CD4-positive, alpha-beta T cell treated with Interleukin-10 for 1 hour (primary cell): ENCODE measurements around the gene FOXC2.
A peak's percentile ranks its signal among the peaks of the same experiment; 100 is the strongest.

ENCODE experiments used
- DNase-seq: peaks from one replicate; pipeline ENCODE4 v3.0.0-alpha.2; 2020

FOXC2 gene

DNA sequence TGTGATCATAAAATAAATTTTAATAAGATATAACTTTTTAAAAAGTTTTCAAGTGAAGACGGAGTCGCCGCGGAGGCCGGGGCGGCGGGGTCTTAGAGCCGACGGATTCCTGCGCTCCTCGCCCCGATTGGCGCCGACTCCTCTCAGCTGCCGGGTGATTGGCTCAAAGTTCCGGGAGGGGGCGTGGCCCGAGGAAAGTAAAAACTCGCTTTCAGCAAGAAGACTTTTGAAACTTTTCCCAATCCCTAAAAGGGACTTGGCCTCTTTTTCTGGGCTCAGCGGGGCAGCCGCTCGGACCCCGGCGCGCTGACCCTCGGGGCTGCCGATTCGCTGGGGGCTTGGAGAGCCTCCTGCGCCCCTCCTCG is at the start of gene FOXC2:
FOXC2 (plus strand) TSS at position 229 of the 365 bp plus-strand sequence. CDS start 507 bp downstream, outside the sequence.
- peak; percentile 40 for DNase-seq

- no peak for DNase-seq
These were observed 49.6 kb upstream of the FOXC2 start for GRCh38 chr16:86517033-86517432.

DNA sequence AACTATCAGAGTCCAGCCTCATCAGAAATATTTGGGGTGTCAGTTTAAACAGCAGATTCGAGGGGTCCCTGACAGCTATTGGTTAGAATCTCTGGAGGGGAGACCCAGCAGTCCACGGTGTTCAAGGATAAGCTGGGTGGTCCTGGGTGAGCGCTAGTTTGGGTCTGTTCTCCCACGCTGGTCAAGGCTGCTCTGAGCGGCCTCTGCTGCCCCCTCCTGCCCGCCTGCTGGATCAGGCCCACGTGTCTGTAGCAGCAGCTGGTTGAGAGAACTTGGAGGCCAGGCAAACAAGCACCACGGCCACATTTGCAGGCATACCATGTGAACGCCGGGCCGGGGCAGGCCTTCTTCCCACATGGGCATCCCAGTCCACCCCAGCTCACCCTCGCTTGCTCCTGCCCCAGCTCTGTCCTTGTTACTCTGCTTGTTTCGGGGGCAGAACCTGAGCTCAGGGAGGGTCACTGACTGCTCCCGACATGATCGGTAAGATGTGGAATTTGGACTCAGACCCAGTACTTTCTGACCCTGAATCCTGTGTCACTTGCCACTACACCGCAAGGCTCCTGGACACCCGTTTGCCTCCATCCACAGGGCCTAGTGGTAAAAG is 48.9 kb upstream of the FOXC2 start:
- DNase-seq = no peak

- DNase-seq = no peak
These were observed 47.5 kb upstream of the FOXC2 start for GRCh38 chr16:86519007-86519648.

GRCh38 chr16:86519649-86520316 is 46.8 kb upstream of the FOXC2 start:
- DNase-seq = peak; percentile 53

GRCh38 chr16:86520317-86521210 is 46.1 kb upstream of the FOXC2 start:
- DNase-seq = no peak

DNA sequence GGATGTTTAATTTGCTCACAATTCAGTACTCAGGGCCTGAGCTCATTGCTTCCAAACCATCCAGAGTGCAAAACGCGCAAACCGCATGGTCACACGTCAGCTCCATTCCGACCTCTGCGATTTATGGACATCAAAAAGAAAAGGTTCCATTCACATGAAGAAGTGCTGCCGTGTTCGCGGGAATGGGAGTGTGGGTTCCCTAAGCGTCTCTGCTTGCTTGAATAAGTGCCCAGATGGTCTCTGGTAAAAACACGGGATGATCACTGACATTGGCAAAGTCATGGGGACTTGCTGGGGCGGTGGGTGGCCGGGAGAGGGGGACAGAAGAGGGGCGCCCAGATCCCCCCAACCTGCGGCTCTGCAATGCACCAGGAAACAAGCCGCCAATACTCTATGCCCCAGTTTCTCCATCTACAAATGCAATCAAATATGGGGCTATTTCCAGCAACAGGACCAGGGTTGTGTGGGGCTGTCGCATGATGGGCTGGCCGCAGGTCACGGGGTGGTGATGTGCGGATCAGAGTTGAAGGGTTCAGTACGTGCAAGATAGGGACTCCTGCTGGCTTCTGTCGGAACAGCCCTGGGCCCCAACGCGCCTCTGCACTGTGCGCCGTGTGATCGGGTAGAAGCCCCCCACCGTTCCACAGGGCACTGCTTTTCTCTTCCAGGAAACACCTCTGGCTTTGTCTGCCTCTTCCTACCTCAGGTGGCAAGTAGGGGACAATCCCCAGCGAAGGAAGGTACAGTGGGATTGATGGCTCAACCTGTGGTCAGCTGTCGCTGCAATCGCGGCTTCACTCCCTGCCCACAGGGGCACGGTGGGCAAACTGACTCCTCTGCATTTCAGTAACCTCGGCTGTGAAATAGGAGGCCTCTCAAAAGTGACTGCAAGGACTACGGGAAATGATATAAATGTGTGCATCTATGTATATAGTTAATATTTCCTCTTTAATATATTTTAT is 45.1 kb upstream of the FOXC2 start:
- no peak for DNase-seq

- DNase-seq = no peak
These were observed 44.0 kb upstream of the FOXC2 start for GRCh38 chr16:86522634-86523033.

DNA sequence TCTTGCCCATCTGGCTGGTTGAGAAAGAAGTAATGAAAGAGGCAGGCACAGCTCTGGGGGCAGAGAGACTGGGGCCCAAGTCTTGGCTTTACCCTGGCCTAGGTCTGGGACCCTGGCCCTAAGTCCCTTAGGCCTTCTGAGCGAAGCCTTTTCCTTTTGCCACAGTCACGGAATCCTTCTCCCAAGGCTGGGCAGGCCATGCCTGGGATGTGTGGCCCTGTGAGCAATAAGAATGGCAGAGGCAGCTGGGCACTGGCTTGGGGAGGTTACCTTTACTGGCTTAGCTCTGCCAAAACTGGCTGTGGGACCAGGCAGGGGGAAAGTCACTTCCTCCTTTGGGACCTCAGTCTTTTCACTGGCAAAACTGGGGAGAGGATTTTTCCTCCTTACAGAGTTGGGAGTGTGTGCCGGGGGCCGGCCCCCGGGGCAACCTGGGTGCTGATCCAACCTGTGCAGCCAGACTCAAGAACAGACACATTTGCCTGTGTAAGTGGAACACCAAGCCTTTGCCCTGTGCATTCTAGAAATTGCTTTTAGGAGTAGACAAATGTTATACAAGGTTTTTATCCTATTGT is 43.4 kb upstream of the FOXC2 start:
- no peak for DNase-seq

GRCh38 chr16:86524029-86524428 is 42.6 kb upstream of the FOXC2 start:
- no peak for DNase-seq

- no peak for DNase-seq
These were observed 40.9 kb upstream of the FOXC2 start for GRCh38 chr16:86525696-86526095.

DNA sequence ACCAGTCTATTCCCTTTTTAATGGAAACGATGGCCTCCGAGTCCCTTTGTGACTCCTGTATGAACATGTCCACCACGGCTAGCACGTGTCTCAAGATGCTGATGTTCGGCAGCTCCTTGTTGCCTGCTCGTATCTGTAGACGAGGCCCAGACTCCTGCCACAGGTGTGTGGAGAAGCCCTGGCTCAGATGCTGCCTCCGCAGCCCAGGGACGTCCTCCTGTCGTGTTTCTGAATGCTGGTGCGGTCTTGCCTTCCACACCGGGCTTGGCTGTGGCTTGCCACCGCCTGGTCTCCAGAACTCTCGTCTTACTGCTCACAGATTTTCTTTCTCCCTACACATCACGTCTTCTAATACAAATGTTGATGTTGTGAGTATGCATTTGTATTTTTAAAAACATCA is 39.3 kb upstream of the FOXC2 start:
- no peak for DNase-seq

GRCh38 chr16:86528061-86528929 is 38.3 kb upstream of the FOXC2 start:
- DNase-seq = no peak

GRCh38 chr16:86529160-86529559 is 37.5 kb upstream of the FOXC2 start:
- no peak for DNase-seq

DNA sequence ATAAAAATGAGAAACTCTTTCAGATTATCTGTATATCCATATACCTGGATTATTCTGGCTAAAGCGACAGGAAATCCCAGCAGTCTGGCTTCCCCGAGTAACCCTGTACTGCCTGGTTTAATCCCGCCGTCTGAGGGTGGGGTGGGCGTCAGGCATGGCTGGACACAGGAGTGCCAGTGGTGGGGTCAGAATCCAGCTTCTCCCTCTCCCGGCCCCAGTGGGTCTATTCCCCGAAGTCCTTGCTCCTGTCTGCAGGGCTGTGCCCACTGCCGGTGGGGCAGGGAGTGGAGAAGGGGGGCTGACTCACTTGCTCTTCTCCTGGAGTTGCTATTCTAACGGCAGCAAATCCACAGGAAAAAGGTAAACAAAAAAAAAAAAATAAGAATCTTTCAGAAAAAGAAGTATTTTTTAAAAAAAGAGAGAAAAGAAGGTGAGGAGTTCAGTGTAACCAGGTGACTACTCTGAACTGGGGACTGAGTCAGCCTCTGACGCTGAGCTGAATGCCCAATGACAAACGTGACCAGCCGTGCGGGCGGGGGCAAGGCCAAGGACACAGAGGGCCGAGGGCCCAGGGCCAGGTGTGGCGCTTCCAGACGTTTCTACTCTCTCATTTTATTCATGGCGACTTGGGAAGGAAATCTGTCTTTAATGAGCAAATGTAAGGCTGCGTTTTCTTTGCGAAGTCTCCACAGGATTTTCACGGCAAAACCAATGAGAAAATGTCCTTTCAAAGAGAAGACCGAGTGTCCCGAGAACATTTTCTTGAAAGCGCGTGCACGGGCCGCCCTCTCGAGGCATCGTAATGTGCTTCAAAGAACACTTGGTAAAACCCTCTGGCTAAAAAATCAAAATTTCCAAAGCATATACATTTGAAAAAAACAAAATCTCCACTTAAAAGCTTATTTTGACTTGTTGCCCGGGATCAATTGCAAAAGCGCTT is 36.1 kb upstream of the FOXC2 start:
- no peak for DNase-seq

- no peak for DNase-seq
These were observed 35.5 kb upstream of the FOXC2 start for GRCh38 chr16:86531191-86531545.

GRCh38 chr16:86531641-86532525 is 34.7 kb upstream of the FOXC2 start:
- DNase-seq = no peak

GRCh38 chr16:86532526-86532815 is 34.2 kb upstream of the FOXC2 start:
- DNase-seq = no peak

DNA sequence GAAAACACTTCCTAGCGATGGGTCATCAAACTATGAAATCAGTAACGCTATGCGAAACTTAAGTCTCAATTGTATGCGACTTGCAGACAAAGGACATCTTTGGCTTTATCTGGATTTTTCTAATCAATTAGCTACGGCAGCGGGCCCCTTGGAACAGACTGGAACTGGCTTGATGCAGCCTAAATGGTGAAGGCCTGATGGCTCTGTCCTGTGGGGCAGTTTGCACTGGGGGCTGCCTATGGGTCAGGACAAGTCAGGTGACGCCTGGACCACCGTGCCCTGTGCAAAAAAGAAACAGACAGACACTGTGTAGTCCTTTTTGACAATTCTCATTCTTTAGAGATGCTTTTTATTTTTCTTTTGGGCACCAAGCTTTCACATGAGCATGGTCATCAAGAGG is 33.6 kb upstream of the FOXC2 start:
- no peak for DNase-seq
